Spleen (tissue), 7 donors: ENCODE measurements around the gene CTDSP2.

Experiments used
- POLR2A ChIP-seq, 3 donors: fragments of 450-650 bp; IDR thresholded peaks; one replicate each; pipeline ENCODE4 v1.5.1; 2017; ENCODE audit warnings: antibody characterized with exemption in 3 of 3, mild to moderate bottlenecking in 1 of 3
- TF ChIP-seq, protein P1 (sequence below), 11 experiments: fragments of 200-600 bp in 7 of 11; fragments of 450-650 bp in 4 of 11; sonication (generic) in 4 of 11; IDR thresholded peaks in 8 of 11; conservative IDR thresholded peaks in 3 of 11; 1 replicate in 7 of 11; 2 replicates in 4 of 11; pipeline versions ENCODE4 v1.4.0 to v1.8.0; 2016 to 2021; ENCODE audit warnings: antibody characterized with exemption in 11 of 11, inconsistent platforms in 4 of 11, mild to moderate bottlenecking in 1 of 11
- donor health status: DM: no; HTN: no; CAD: no; lungs with moderate emphysema.
- donor health status: DM: no; HTN: no; CAD: no.
- donor health status: DM: no; HTN: no; CAD: no.

DNA sequence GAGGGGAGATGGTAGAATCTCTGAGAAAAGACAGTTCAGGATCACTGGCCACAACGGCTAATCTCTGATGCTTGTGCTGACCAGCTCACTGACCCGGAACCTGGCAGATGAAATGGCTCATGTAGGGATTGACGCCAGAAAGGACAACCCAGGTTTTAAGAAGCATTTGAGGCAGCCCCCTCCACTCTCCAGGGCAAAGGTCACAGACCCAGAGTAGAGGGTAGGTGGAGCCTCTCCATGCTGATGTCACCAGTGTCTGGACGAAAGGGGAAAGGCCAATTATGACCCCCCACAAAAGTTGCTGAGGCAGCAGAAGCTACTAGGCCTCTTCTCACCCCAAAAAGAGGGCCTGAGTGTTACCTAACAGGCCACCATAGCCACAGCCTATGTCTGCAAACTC, 75.8 kb downstream of the CTDSP2 start:
- TF ChIP-seq, protein P1, sequence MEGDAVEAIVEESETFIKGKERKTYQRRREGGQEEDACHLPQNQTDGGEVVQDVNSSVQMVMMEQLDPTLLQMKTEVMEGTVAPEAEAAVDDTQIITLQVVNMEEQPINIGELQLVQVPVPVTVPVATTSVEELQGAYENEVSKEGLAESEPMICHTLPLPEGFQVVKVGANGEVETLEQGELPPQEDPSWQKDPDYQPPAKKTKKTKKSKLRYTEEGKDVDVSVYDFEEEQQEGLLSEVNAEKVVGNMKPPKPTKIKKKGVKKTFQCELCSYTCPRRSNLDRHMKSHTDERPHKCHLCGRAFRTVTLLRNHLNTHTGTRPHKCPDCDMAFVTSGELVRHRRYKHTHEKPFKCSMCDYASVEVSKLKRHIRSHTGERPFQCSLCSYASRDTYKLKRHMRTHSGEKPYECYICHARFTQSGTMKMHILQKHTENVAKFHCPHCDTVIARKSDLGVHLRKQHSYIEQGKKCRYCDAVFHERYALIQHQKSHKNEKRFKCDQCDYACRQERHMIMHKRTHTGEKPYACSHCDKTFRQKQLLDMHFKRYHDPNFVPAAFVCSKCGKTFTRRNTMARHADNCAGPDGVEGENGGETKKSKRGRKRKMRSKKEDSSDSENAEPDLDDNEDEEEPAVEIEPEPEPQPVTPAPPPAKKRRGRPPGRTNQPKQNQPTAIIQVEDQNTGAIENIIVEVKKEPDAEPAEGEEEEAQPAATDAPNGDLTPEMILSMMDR (IDR thresholded peaks at IDR 0.05 in 8 of 11, conservative IDR thresholded peaks at IDR 0.05 in 3 of 11), result no peak
- no peak for TF ChIP-seq POLR2A (IDR thresholded peaks at IDR 0.05)
